Mesodermal cell (in vitro differentiated cells): ENCODE results near the gene EFNA5.
A peak's percentile ranks its signal among the peaks of the same experiment; 100 is the strongest.
"Not testable (repeated sequence)": the region's sequence is repeated elsewhere in the genome, so short reads cannot be mapped to it uniquely, and the experiment has no call there.

Source experiments
- H3K27ac ChIP-seq: 2 replicates; pipeline ENCODE4 v1.7.0; 2013; ENCODE audit warnings: mild to moderate bottlenecking, low read depth, low read length, moderate library complexity; ENCODE audit not compliant: severe bottlenecking
- H3K36me3 ChIP-seq: 2 replicates; pipeline ENCODE4 v1.7.1; 2013; ENCODE audit warnings: mild to moderate bottlenecking, low read length, moderate library complexity; ENCODE audit not compliant: control insufficient read depth, insufficient read depth
- H3K4me1 ChIP-seq: one replicate; pipeline ENCODE4 v1.7.1; 2013; ENCODE audit warnings: mild to moderate bottlenecking, low read length; ENCODE audit not compliant: insufficient read depth, control insufficient read depth, poor library complexity, severe bottlenecking
- H3K4me3 ChIP-seq: 2 replicates; pipeline ENCODE4 v1.7.0; 2013; ENCODE audit warnings: low read length, control low read depth, mild to moderate bottlenecking; ENCODE audit not compliant: insufficient read depth, poor library complexity, severe bottlenecking; ENCODE audit errors: extremely low read depth
- H3K9me3 ChIP-seq: 2 replicates; pipeline ENCODE4 v1.7.1; 2013; ENCODE audit warnings: mild to moderate bottlenecking, low read length, moderate library complexity; ENCODE audit not compliant: control insufficient read depth
- WGBS, 2 experiments: methylation state at CpG; one replicate each; pipeline ENCODE4 v1.1.5; 2013; ENCODE audit warnings: missing lambda C conversion rate in 2 of 2; ENCODE audit not compliant: insufficient coverage in 2 of 2; 5-methylcytosine and 5-hydroxymethylcytosine counted together

EFNA5 gene

GRCh38 chr5:107459605-107460004 is 211.1 kb downstream of the EFNA5 start:
- H3K4me1 ChIP-seq: peaks cover 31% of the 10 kb centered on the region
- 92 to 94% methylated on average over 3 of the region's 3 CpGs for WGBS, 2 experiments
- H3K36me3 ChIP-seq: no peaks in the 10 kb centered on the region
- no peaks in the 10 kb centered on the region for H3K9me3 ChIP-seq
- no peak overlapping the region for H3K27ac ChIP-seq
- H3K4me3 ChIP-seq: no peak overlapping the region

- 89 to 100% methylated on average over 1 of the region's 5 CpGs for WGBS, 2 experiments
- H3K9me3 ChIP-seq: no peaks in the 10 kb centered on the region
- H3K4me1 ChIP-seq: peaks cover 26% of the 10 kb centered on the region
- no peak overlapping the region for H3K27ac ChIP-seq
- no peaks in the 10 kb centered on the region for H3K36me3 ChIP-seq
- no peak overlapping the region for H3K4me3 ChIP-seq
These were observed 212.4 kb downstream of the EFNA5 start for GRCh38 chr5:107458322-107458721.

- no CpG with 5 or more reads among the region's 3 CpGs for WGBS, 2 experiments
- H3K4me1 ChIP-seq: peaks cover 26% of the 10 kb centered on the region
- no peaks in the 10 kb centered on the region for H3K36me3 ChIP-seq
- no peak overlapping the region for H3K27ac ChIP-seq
- no peaks in the 10 kb centered on the region for H3K9me3 ChIP-seq
- no peak overlapping the region for H3K4me3 ChIP-seq
These were observed 212.9 kb downstream of the EFNA5 start for GRCh38 chr5:107457881-107458280.

- Histone ChIP-seq H3K4me1 (peaks cover 26% of the 10 kb centered on the region), H3K9me3 (no peaks in the 10 kb centered on the region), H3K27ac (no peak overlapping the region), H3K36me3 (no peaks in the 10 kb centered on the region), H3K4me3 (no peak overlapping the region)
- no CpG with 5 or more reads among the region's 3 CpGs for WGBS, 2 experiments
These were observed 213.6 kb downstream of the EFNA5 start for GRCh38 chr5:107457138-107457537.

GRCh38 chr5:107456281-107456715 is 214.4 kb downstream of the EFNA5 start:
- Histone ChIP-seq H3K27ac (no peak overlapping the region), H3K36me3 (no peaks in the 10 kb centered on the region), H3K4me1 (peaks cover 20% of the 10 kb centered on the region), H3K4me3 (no peak overlapping the region), H3K9me3 (no peaks in the 10 kb centered on the region)

GRCh38 chr5:107455111-107455544 is 215.6 kb downstream of the EFNA5 start:
- Histone ChIP-seq H3K4me3 (no peak overlapping the region), H3K36me3 (no peaks in the 10 kb centered on the region), H3K9me3 (no peaks in the 10 kb centered on the region), H3K4me1 (peaks cover 27% of the 10 kb centered on the region), H3K27ac (peak overlapping the region; percentile 43)
- 17% methylated on average over 1 of the region's 4 CpGs; no CpG with 5 or more reads in 1 of the 2 experiments for WGBS, 2 experiments

GRCh38 chr5:107451827-107452226 is 218.9 kb downstream of the EFNA5 start:
- 95 to 100% methylated on average over 2 to 3 of the region's 4 CpGs for WGBS, 2 experiments
- not testable (repeated sequence) for H3K36me3 ChIP-seq, H3K4me3 ChIP-seq, H3K9me3 ChIP-seq, H3K27ac ChIP-seq
- H3K4me1 ChIP-seq: peaks cover 33% of the 10 kb centered on the region

GRCh38 chr5:107451028-107451427 is 219.7 kb downstream of the EFNA5 start:
- no peak overlapping the region for H3K27ac ChIP-seq
- WGBS, 2 experiments: 100% methylated on average over 1 of the region's 3 CpGs; no CpG with 5 or more reads in 1 of the 2 experiments
- peaks cover 27% of the 10 kb centered on the region for H3K4me1 ChIP-seq
- H3K9me3 ChIP-seq: no peaks in the 10 kb centered on the region
- no peaks in the 10 kb centered on the region for H3K36me3 ChIP-seq
- H3K4me3 ChIP-seq: no peak overlapping the region

GRCh38 chr5:107450531-107450930 is 220.2 kb downstream of the EFNA5 start:
- Histone ChIP-seq H3K4me3 (no peak overlapping the region), H3K9me3 (no peaks in the 10 kb centered on the region), H3K4me1 (peaks cover 22% of the 10 kb centered on the region), H3K27ac (peak overlapping the region; percentile 36), H3K36me3 (no peaks in the 10 kb centered on the region)
- 100% methylated on average over 2 of the region's 3 CpGs; no CpG with 5 or more reads in 1 of the 2 experiments for WGBS, 2 experiments

- no peaks in the 10 kb centered on the region for H3K9me3 ChIP-seq
- H3K27ac ChIP-seq: no peak overlapping the region
- H3K36me3 ChIP-seq: no peaks in the 10 kb centered on the region
- no peak overlapping the region for H3K4me3 ChIP-seq
- peaks cover 14% of the 10 kb centered on the region for H3K4me1 ChIP-seq
- WGBS, 2 experiments: no CpG with 5 or more reads among the region's 3 CpGs
These were observed 221.4 kb downstream of the EFNA5 start for GRCh38 chr5:107449369-107449768.

GRCh38 chr5:107447587-107447986 is 223.2 kb downstream of the EFNA5 start:
- H3K27ac ChIP-seq: no peak overlapping the region
- WGBS, 2 experiments: 89 to 95% methylated on average over 4 to 5 of the region's 6 CpGs
- peaks cover 14% of the 10 kb centered on the region for H3K4me1 ChIP-seq
- H3K4me3 ChIP-seq: no peak overlapping the region
- no peaks in the 10 kb centered on the region for H3K36me3 ChIP-seq
- no peaks in the 10 kb centered on the region for H3K9me3 ChIP-seq
